OCI-LY1 (cell line): Measurements from ENCODE around the gene CXCR5.
A peak's percentile ranks its signal among the peaks of the same experiment; 100 is the strongest.

Experiments
- H2AFZ ChIP-seq: fragments of 200-600 bp; sonication (generic), shearing (Covaris generic); 2 replicates; pipeline ENCODE4 v1.6.0; 2014; ENCODE audit warnings: antibody characterized with exemption, mild to moderate bottlenecking, low read length
- H3F3A ChIP-seq: fragments of 200-600 bp; sonication (generic), shearing (Covaris generic); 2 replicates; pipeline ENCODE4 v1.6.0; 2014; ENCODE audit warnings: mild to moderate bottlenecking, antibody characterized with exemption, low read length, moderate library complexity; ENCODE audit not compliant: insufficient read depth
- H3K27ac ChIP-seq: fragments of 200-600 bp; sonication (generic); 2 replicates; pipeline ENCODE4 v1.5.1; 2014; ENCODE audit warnings: low read length, mixed run types, mild to moderate bottlenecking, low read depth; ENCODE audit not compliant: poor library complexity, severe bottlenecking
- H3K27me3 ChIP-seq: fragments of 200-600 bp; sonication (generic); 2 replicates; pipeline ENCODE4 v1.6.0; 2014; ENCODE audit warnings: antibody characterized with exemption, mild to moderate bottlenecking, low read length, moderate library complexity; ENCODE audit not compliant: insufficient read depth
- H3K36me3 ChIP-seq: fragments of 200-600 bp; sonication (generic); 2 replicates; pipeline ENCODE4 v1.6.1; 2014; ENCODE audit warnings: mild to moderate bottlenecking, antibody characterized with exemption, low read length, moderate library complexity, mixed read lengths; ENCODE audit not compliant: insufficient read depth
- H3K4me1 ChIP-seq: fragments of 200-600 bp; sonication (generic); 2 replicates; pipeline ENCODE4 v1.5.1; 2014; ENCODE audit warnings: mild to moderate bottlenecking, low read length, moderate library complexity; ENCODE audit not compliant: insufficient read depth, severe bottlenecking
- H3K4me2 ChIP-seq: fragments of 200-600 bp; sonication (generic), shearing (Covaris generic); 2 replicates; pipeline ENCODE4 v1.6.1; 2014; ENCODE audit warnings: low read length
- H3K4me3 ChIP-seq: fragments of 200-600 bp; sonication (generic); 2 replicates; pipeline ENCODE4 v1.5.1; 2014; ENCODE audit warnings: low read length, low read depth, mild to moderate bottlenecking, mixed read lengths; ENCODE audit not compliant: poor library complexity, severe bottlenecking
- H3K79me2 ChIP-seq: fragments of 200-600 bp; shearing (Covaris generic); 2 replicates; pipeline ENCODE4 v1.6.1; 2016; ENCODE audit warnings: mixed run types, low read length, mixed read lengths; ENCODE audit not compliant: insufficient read depth
- H3K9ac ChIP-seq: fragments of 200-600 bp; sonication (generic), shearing (Covaris generic); 2 replicates; pipeline ENCODE4 v1.6.1; 2014; ENCODE audit warnings: mild to moderate bottlenecking, low read length, mixed read lengths
- H3K9me2 ChIP-seq: fragments of 200-600 bp; sonication (generic), shearing (Covaris generic); 2 replicates; pipeline ENCODE4 v1.6.1; 2014; ENCODE audit warnings: low read depth, mild to moderate bottlenecking, low read length, mixed read lengths
- H3K9me3 ChIP-seq: fragments of 200-600 bp; shearing (Covaris generic); 2 replicates; pipeline ENCODE4 v1.6.1; 2014; ENCODE audit warnings: low read length, mixed read lengths
- H4K20me1 ChIP-seq: fragments of 200-600 bp; sonication (generic), shearing (Covaris generic); 2 replicates; pipeline ENCODE4 v1.6.0; 2016; ENCODE audit warnings: mild to moderate bottlenecking, low read length; ENCODE audit not compliant: insufficient read depth
- CTCF ChIP-seq: fragments of 200-600 bp; sonication (generic), shearing (Covaris generic); IDR thresholded peaks from 2 replicates; pipeline ENCODE4 v1.5.1; 2017; ENCODE audit warnings: mild to moderate bottlenecking, antibody characterized with exemption, low read length, moderate library complexity, mixed read lengths
- EZH2 ChIP-seq: fragments of 200-600 bp; sonication (generic), shearing (Covaris generic); IDR thresholded peaks from 2 replicates; pipeline ENCODE4 v1.8.0; 2017; ENCODE audit warnings: borderline replicate concordance, mixed run types, mild to moderate bottlenecking, antibody characterized with exemption, low read length, moderate library complexity, mixed read lengths

CXCR5 gene

GRCh38 chr11:118878163-118878563 lies 5.5 kb upstream of the CXCR5 start:
- peaks cover 86% of the 10 kb centered on the region for H3K4me1 ChIP-seq
- peak overlapping the region; percentile 53; the same call in 1 of the 2 replicates for H3K9ac ChIP-seq
- H3K36me3 ChIP-seq: no peaks in the 10 kb centered on the region
- no peaks in the 10 kb centered on the region for H3K27me3 ChIP-seq
- H3K9me3 ChIP-seq: no peaks in the 10 kb centered on the region
- 0 out of 2 replicates have a peak, but pooled peaks cover 3% of the 10 kb centered on the region for H3F3A ChIP-seq
- H4K20me1 ChIP-seq: no peaks in the 10 kb centered on the region
- no peaks in the 10 kb centered on the region for H3K79me2 ChIP-seq
- TF ChIP-seq EZH2 (no peak), CTCF (no peak)
- no peak overlapping the region for H3K4me3 ChIP-seq
- H3K4me2 ChIP-seq: peak overlapping the region; percentile 54; the same call in 1 of the 2 replicates
- H2AFZ ChIP-seq: no peak overlapping the region
- no peaks in the 10 kb centered on the region for H3K9me2 ChIP-seq
- H3K27ac ChIP-seq: peak overlapping the region; percentile 97

- Histone ChIP-seq H3K36me3 (peaks cover 25% of the 10 kb centered on the region), H4K20me1 (no peaks in the 10 kb centered on the region), H3K4me1 (peaks cover 63% of the 10 kb centered on the region), H3K4me2 (peak overlapping the region; percentile 12; the same call in 1 of the 2 replicates), H3K9ac (no peak overlapping the region), H3K79me2 (peaks cover 25% of the 10 kb centered on the region), H3K9me2 (no peaks in the 10 kb centered on the region), H3K4me3 (no peak overlapping the region), H3K27ac (peak overlapping the region; percentile 33), H3F3A (0 out of 2 replicates have a peak, but pooled peaks cover 3% of the 10 kb centered on the region), H3K27me3 (no peaks in the 10 kb centered on the region), H2AFZ (no peak overlapping the region), H3K9me3 (no peaks in the 10 kb centered on the region)
- TF ChIP-seq EZH2 (no peak), CTCF (no peak)
These were observed 2.5 kb upstream of the CXCR5 start for GRCh38 chr11:118881228-118881627.

- peaks cover 37% of the 10 kb centered on the region for H3K36me3 ChIP-seq
- 0 out of 2 replicates have a peak, but pooled peaks cover 3% of the 10 kb centered on the region for H3F3A ChIP-seq
- no peak overlapping the region for H3K4me3 ChIP-seq
- H2AFZ ChIP-seq: no peak overlapping the region
- H3K9me2 ChIP-seq: no peaks in the 10 kb centered on the region
- no peaks in the 10 kb centered on the region for H3K9me3 ChIP-seq
- no peaks in the 10 kb centered on the region for H4K20me1 ChIP-seq
- peaks cover 37% of the 10 kb centered on the region for H3K79me2 ChIP-seq
- peak overlapping the region; percentile 95; the same call in 1 of the 2 replicates for H3K4me2 ChIP-seq
- peak overlapping the region; percentile 96 for H3K27ac ChIP-seq
- H3K27me3 ChIP-seq: no peaks in the 10 kb centered on the region
- TF ChIP-seq EZH2 (no peak), CTCF (no peak)
- peaks cover 63% of the 10 kb centered on the region for H3K4me1 ChIP-seq
- H3K9ac ChIP-seq: peak overlapping the region; percentile 62
These were observed 1.2 kb upstream of the CXCR5 start for GRCh38 chr11:118882491-118882890.
